MCF 10A (cell line): ENCODE measurements around the gene ADGRA3. TPM values are rescaled to one million over a fixed set of nuclear protein-coding genes. Genes with fewer than 3 reads are reported as not detected.

ENCODE experiments used
- BruUV-seq: library from RNA; stranded (reverse); fragments of 400-500 nt; replicated peaks from 2 replicates; lab custom pipeline; 2021; lab: Mats Ljungman, UMichigan
- CTCF ChIA-PET: fragments of 300-600 bp; sonication (Branson Sonifier 250); formaldehyde crosslinking; extraction: SDS; loops from one replicate; lab custom pipeline; 2021; ENCODE audit warnings: antibody characterized with exemption, inconsistent platforms; lab: Yijun Ruan, JAX
- POLR2A ChIA-PET: fragments of 300-600, 350-650 bp; sonication (Branson Sonifier 250); formaldehyde crosslinking; extraction: SDS; loops from one replicate; lab custom pipeline; 2020; ENCODE audit warnings: antibody characterized with exemption, inconsistent platforms; lab: Yijun Ruan, JAX
- DNase-seq: peaks from one replicate; pipeline ENCODE4 v3.0.0-alpha.2; 2018; ENCODE audit not compliant: unreplicated experiment
- H3K27ac Mint-ChIP-seq: one replicate; pipeline ENCODE4 v1.8.0; 2022; ENCODE audit warnings: mild to moderate bottlenecking, low read depth, mixed read lengths; ENCODE audit not compliant: unreplicated experiment
- H3K27me3 Mint-ChIP-seq: one replicate; pipeline ENCODE4 v1.8.0; 2022; ENCODE audit warnings: mixed read lengths; ENCODE audit not compliant: insufficient read depth, unreplicated experiment
- H3K36me3 Mint-ChIP-seq: one replicate; pipeline ENCODE4 v1.8.0; 2022; ENCODE audit warnings: mild to moderate bottlenecking, moderate library complexity, mixed read lengths; ENCODE audit not compliant: insufficient read depth, unreplicated experiment
- H3K4me1 Mint-ChIP-seq: one replicate; pipeline ENCODE4 v1.8.0; 2022; ENCODE audit warnings: mixed read lengths; ENCODE audit not compliant: insufficient read depth, unreplicated experiment
- H3K4me3 Mint-ChIP-seq: one replicate; pipeline ENCODE4 v1.8.0; 2022; ENCODE audit warnings: mild to moderate bottlenecking, moderate library complexity, mixed read lengths; ENCODE audit not compliant: unreplicated experiment
- H3K9me3 Mint-ChIP-seq: one replicate; pipeline ENCODE4 v1.8.0; 2022; ENCODE audit warnings: mixed read lengths; ENCODE audit not compliant: unreplicated experiment
- CTCF ChIP-seq: fragments of 200-600 bp; IDR thresholded peaks from one replicate; pipeline ENCODE4 v1.8.0; 2022; ENCODE audit warnings: antibody characterized with exemption, mild to moderate bottlenecking; ENCODE audit not compliant: unreplicated experiment
- intact Hi-C: fragments of 100-400 bp; cut with micrococcal nuclease; formaldehyde crosslinking; loops from 2 replicates; pipeline ENCODE4 v1.14.1; 2022
- total RNA-seq: library from RNA; stranded (reverse); gene quantifications from 2 replicates; pipeline ENCODE4 v1.2.3, GENCODE V29; 2022

The ADGRA3 gene
- total RNA-seq, 1 experiment from 2014 or later, result 25.2 TPM

GRCh38 chr4:22343606-22344005, 172.3 kb downstream of the ADGRA3 start:
- ChIA-PET CTCF (interaction anchor here (0.7 to 1.1 kb wide), 3 partner anchors 14 to 555 kb away, joined by 3 to 7 read pairs (median 3); no protein-coding TSS in a partner anchor), POLR2A (interaction anchor here (0.5 kb wide), 1 partner anchor 33 kb away, joined by 4 read pairs; no protein-coding TSS in a partner anchor)
- Mint-ChIP-seq H3K27me3 (no peaks in the 10 kb centered on the region), H3K27ac (no peak overlapping the region), H3K36me3 (no peaks in the 10 kb centered on the region), H3K4me3 (no peak overlapping the region), H3K4me1 (no peaks in the 10 kb centered on the region), H3K9me3 (no peaks in the 10 kb centered on the region)
- DNase-seq, result no peak
- no peak for TF ChIP-seq CTCF
- no TSS peak for BruUV-seq
- intact Hi-C loops, result no loop called here

GRCh38 chr4:22339491-22339890, 176.4 kb downstream of the ADGRA3 start:
- BruUV-seq, result no TSS peak
- intact Hi-C loops, result no loop called here
- Mint-ChIP-seq H3K27me3 (no peaks in the 10 kb centered on the region), H3K4me3 (no peak overlapping the region), H3K27ac (no peak overlapping the region), H3K9me3 (no peaks in the 10 kb centered on the region), H3K4me1 (no peaks in the 10 kb centered on the region), H3K36me3 (peaks cover 4% of the 10 kb centered on the region)
- no peak for DNase-seq
- TF ChIP-seq CTCF, result no peak
- POLR2A ChIA-PET, result no interaction called here
- CTCF ChIA-PET, result interaction anchor here (1.0 kb wide), 1 partner anchor 17 kb away, joined by 4 read pairs; no protein-coding TSS in a partner anchor

- no peak for TF ChIP-seq CTCF
- peaks cover 4% of the 10 kb centered on the region for H3K36me3 Mint-ChIP-seq
- no peak overlapping the region for H3K4me3 Mint-ChIP-seq
- intact Hi-C loops, result no loop called here
- POLR2A ChIA-PET, result no interaction called here
- CTCF ChIA-PET, result interaction anchor here (1.0 kb wide), 2 partner anchors 17 to 550 kb away, joined by 3 to 4 read pairs; no protein-coding TSS in a partner anchor
- no peak overlapping the region for H3K27ac Mint-ChIP-seq
- no TSS peak for BruUV-seq
- no peak for DNase-seq
- no peaks in the 10 kb centered on the region for H3K4me1 Mint-ChIP-seq
- no peaks in the 10 kb centered on the region for H3K27me3 Mint-ChIP-seq
- no peaks in the 10 kb centered on the region for H3K9me3 Mint-ChIP-seq
These were observed 177.1 kb downstream of the ADGRA3 start for GRCh38 chr4:22338796-22339195.

Other genes starting within 250 kb of the ADGRA3 start
- not detected in 2 replicates for gene GBA3, start 176.9 kb upstream of the ADGRA3 start, total RNA-seq